ENCODE measurements around the gene GOLGB1. TPM values are rescaled to one million over a fixed set of nuclear protein-coding genes. Genes with fewer than 3 reads are reported as not detected.

The GOLGB1 gene
- total RNA-seq, 1 donor from 2014 or later = 65.0 TPM

GRCh38 chr3:121724130-121724529 is 25.4 kb downstream of the GOLGB1 start:
- Mint-ChIP-seq H3K4me3 (ENCODE audit: unreplicated experiment) (no peak overlapping the region), H3K9me3 (ENCODE audit: low read depth) (peaks cover 5% of the 10 kb centered on the region), H3K4me1 (ENCODE audit: low read depth) (no peaks in the 10 kb centered on the region), H3K36me3 (ENCODE audit: low read depth) (peaks cover 55% of the 10 kb centered on the region), H3K27me3 (ENCODE audit: low read depth) (no peaks in the 10 kb centered on the region), H3K27ac (ENCODE audit: unreplicated experiment) (no peak overlapping the region)
- no peak for TF ChIP-seq CTCF (IDR thresholded peaks at IDR 0.05)
- no peak for DNase-seq (ENCODE audit: low spot score)

GRCh38 chr3:121723485-121723884 is 26.1 kb downstream of the GOLGB1 start:
- H3K36me3 Mint-ChIP-seq (ENCODE audit: low read depth) = peaks cover 55% of the 10 kb centered on the region
- no peaks in the 10 kb centered on the region for H3K4me1 Mint-ChIP-seq (ENCODE audit: low read depth)

DNA sequence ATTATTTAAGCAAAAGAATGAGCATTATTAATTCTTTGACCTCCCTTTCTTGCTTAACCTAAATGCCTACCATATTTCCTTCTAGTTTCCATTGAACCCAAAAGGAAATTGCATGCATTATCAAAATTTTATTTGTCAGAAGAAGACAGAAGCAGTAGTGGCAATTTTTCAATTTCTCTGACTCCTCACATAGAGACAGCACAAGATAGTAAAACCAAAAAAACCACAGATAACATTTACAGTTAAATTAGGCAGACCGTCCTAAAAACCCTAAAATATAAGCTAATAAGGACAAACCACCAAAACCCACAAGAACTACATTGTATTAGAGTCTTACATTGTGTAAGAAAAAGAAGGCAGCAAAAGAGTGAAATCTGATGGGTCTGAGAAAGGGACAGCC is 27.1 kb downstream of the GOLGB1 start:
- DNase-seq (ENCODE audit: low spot score) = no peak
- H3K4me3 Mint-ChIP-seq (ENCODE audit: unreplicated experiment) = no peak overlapping the region
- H3K9me3 Mint-ChIP-seq (ENCODE audit: low read depth) = peaks cover 5% of the 10 kb centered on the region
- no peak for TF ChIP-seq CTCF (IDR thresholded peaks at IDR 0.05)
- H3K4me1 Mint-ChIP-seq (ENCODE audit: low read depth) = no peaks in the 10 kb centered on the region
- H3K36me3 Mint-ChIP-seq (ENCODE audit: low read depth) = peaks cover 62% of the 10 kb centered on the region
- H3K27me3 Mint-ChIP-seq (ENCODE audit: low read depth) = no peaks in the 10 kb centered on the region
- no peak overlapping the region for H3K27ac Mint-ChIP-seq (ENCODE audit: unreplicated experiment)

More at GRCh38 chr3:121723485-121723884, 26.1 kb downstream of the GOLGB1 start:
- Mint-ChIP-seq H3K27ac (ENCODE audit: unreplicated experiment) (no peak overlapping the region), H3K9me3 (ENCODE audit: low read depth) (peaks cover 5% of the 10 kb centered on the region), H3K27me3 (ENCODE audit: low read depth) (no peaks in the 10 kb centered on the region), H3K4me3 (ENCODE audit: unreplicated experiment) (no peak overlapping the region)
- TF ChIP-seq CTCF (IDR thresholded peaks at IDR 0.05) = no peak
- no peak for DNase-seq (ENCODE audit: low spot score)

- H3K9me3 Mint-ChIP-seq (ENCODE audit: low read depth) = peaks cover 5% of the 10 kb centered on the region
- H3K27me3 Mint-ChIP-seq (ENCODE audit: low read depth) = no peaks in the 10 kb centered on the region
- H3K4me3 Mint-ChIP-seq (ENCODE audit: unreplicated experiment) = no peak overlapping the region
- no peaks in the 10 kb centered on the region for H3K4me1 Mint-ChIP-seq (ENCODE audit: low read depth)
- peaks cover 64% of the 10 kb centered on the region for H3K36me3 Mint-ChIP-seq (ENCODE audit: low read depth)
- TF ChIP-seq CTCF (IDR thresholded peaks at IDR 0.05) = no peak
- H3K27ac Mint-ChIP-seq (ENCODE audit: unreplicated experiment) = no peak overlapping the region
- DNase-seq (ENCODE audit: low spot score) = no peak
Measured at GRCh38 chr3:121720163-121720562, 29.4 kb downstream of the GOLGB1 start.

DNA sequence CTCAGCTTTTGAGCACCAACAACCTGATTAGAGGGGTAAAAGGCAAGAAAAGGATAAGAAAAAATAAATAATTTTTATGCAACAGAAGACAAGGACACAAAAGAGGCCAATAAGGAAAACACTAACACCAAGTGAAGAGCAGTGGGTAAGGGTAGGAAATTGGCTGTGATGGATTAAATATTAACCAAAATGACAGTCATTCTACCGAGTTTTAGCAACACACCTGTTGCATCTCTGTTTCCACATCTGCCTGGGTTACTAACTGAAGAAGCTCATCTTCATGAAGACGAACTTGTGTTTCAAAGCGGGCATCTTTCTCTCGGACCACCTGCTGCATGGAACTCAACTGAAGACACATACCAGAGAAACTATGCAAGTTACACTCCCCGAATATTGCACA is 30.1 kb downstream of the GOLGB1 start:
- H3K9me3 Mint-ChIP-seq (ENCODE audit: low read depth) = peaks cover 5% of the 10 kb centered on the region
- no peak overlapping the region for H3K27ac Mint-ChIP-seq (ENCODE audit: unreplicated experiment)
- H3K27me3 Mint-ChIP-seq (ENCODE audit: low read depth) = no peaks in the 10 kb centered on the region
- DNase-seq (ENCODE audit: low spot score) = no peak
- peaks cover 62% of the 10 kb centered on the region for H3K36me3 Mint-ChIP-seq (ENCODE audit: low read depth)
- no peaks in the 10 kb centered on the region for H3K4me1 Mint-ChIP-seq (ENCODE audit: low read depth)
- H3K4me3 Mint-ChIP-seq (ENCODE audit: unreplicated experiment) = no peak overlapping the region
- no peak for TF ChIP-seq CTCF (IDR thresholded peaks at IDR 0.05)
